Keratinocyte (primary cell): ENCODE results near the gene FHAD1. TPM values are rescaled to one million over a fixed set of nuclear protein-coding genes. Genes with fewer than 3 reads are reported as not detected.
A peak's percentile ranks its signal among the peaks of the same experiment; 100 is the strongest.

Experiments
- DNase-seq: peaks from one replicate; pipeline ENCODE4 v3.0.0-alpha.2; 2011; ENCODE audit warnings: low read depth, missing footprints, low spot score
- FAIRE-seq: peaks from 2 replicates; lab custom pipeline; 2011; peaks lifted over from hg19 to GRCh38; lab: Jason Lieb, UNC
- H2AFZ ChIP-seq: 2 replicates; pipeline ENCODE4 v1.6.0; 2012; ENCODE audit warnings: low read length, control low read depth, inconsistent platforms; ENCODE audit not compliant: control insufficient read depth
- H3K27ac ChIP-seq: 2 replicates; pipeline ENCODE4 v1.5.1; 2011; ENCODE audit warnings: low read length; ENCODE audit not compliant: control insufficient read depth, insufficient read depth
- H3K27me3 ChIP-seq: 3 replicates; pipeline ENCODE4 v1.6.0; 2011; ENCODE audit warnings: low read length; ENCODE audit not compliant: control insufficient read depth, insufficient read depth; ENCODE audit errors: extremely low read depth
- H3K36me3 ChIP-seq, 2 experiments: 2 replicates in 1 of 2; 3 replicates in 1 of 2; pipeline ENCODE4 v1.5.1; 2011; ENCODE audit warnings: low read length in 2 of 2, mild to moderate bottlenecking in 1 of 2; ENCODE audit not compliant: control insufficient read depth in 2 of 2, insufficient read depth in 2 of 2; ENCODE audit errors: extremely low read depth in 1 of 2
- H3K4me1 ChIP-seq: 3 replicates; pipeline ENCODE4 v1.5.1; 2011; ENCODE audit warnings: low read length; ENCODE audit not compliant: control insufficient read depth, insufficient read depth; ENCODE audit errors: extremely low read depth
- H3K4me2 ChIP-seq: 3 replicates; pipeline ENCODE4 v1.6.0; 2011; ENCODE audit warnings: low read depth, low read length; ENCODE audit not compliant: control insufficient read depth, insufficient read depth; ENCODE audit errors: extremely low read depth
- H3K4me3 ChIP-seq, 3 experiments: fragments of 200-600 bp in 1 of 3; sonication (generic) in 1 of 3; 2 replicates in 2 of 3; 3 replicates in 1 of 3; pipeline ENCODE4 v1.5.1; 2011 to 2016; ENCODE audit warnings: low read length in 3 of 3, mild to moderate bottlenecking in 3 of 3, control low read depth in 2 of 3, inconsistent platforms in 1 of 3, low read depth in 1 of 3, mixed read lengths in 1 of 3, mixed run types in 1 of 3, moderate library complexity in 1 of 3; ENCODE audit not compliant: control insufficient read depth in 2 of 3, insufficient read depth in 2 of 3; ENCODE audit errors: extremely low read depth in 1 of 3
- H3K79me2 ChIP-seq: 2 replicates; pipeline ENCODE4 v1.6.0; 2012; ENCODE audit warnings: low read length; ENCODE audit not compliant: control insufficient read depth, insufficient read depth
- H3K9ac ChIP-seq: 3 replicates; pipeline ENCODE4 v1.6.0; 2011; ENCODE audit warnings: low read length; ENCODE audit not compliant: control insufficient read depth, insufficient read depth; ENCODE audit errors: extremely low read depth
- H3K9me1 ChIP-seq: 3 replicates; pipeline ENCODE4 v1.6.0; 2011; ENCODE audit warnings: low read length; ENCODE audit not compliant: control insufficient read depth, insufficient read depth; ENCODE audit errors: extremely low read depth
- H3K9me3 ChIP-seq: 2 replicates; pipeline ENCODE4 v1.5.1; 2012; ENCODE audit warnings: low read depth, low read length; ENCODE audit not compliant: control insufficient read depth
- H4K20me1 ChIP-seq: 3 replicates; pipeline ENCODE4 v1.6.0; 2011; ENCODE audit warnings: low read length; ENCODE audit not compliant: control insufficient read depth, insufficient read depth; ENCODE audit errors: extremely low read depth
- CTCF ChIP-seq, 3 experiments: IDR thresholded peaks in 1 of 3; conservative IDR thresholded peaks in 1 of 3; optimal IDR thresholded peaks in 1 of 3; 2 replicates in 2 of 3; 3 replicates in 1 of 3; pipeline versions ENCODE3 to v1.5.1; 2011; ENCODE audit warnings: low read length in 3 of 3, mild to moderate bottlenecking in 3 of 3, moderate library complexity in 2 of 3, control low read depth in 1 of 3, inconsistent platforms in 1 of 3; ENCODE audit not compliant: insufficient read depth in 2 of 3; ENCODE audit errors: extremely low read depth in 1 of 3
- EZH2 ChIP-seq: IDR thresholded peaks from one replicate; pipeline ENCODE4 v1.6.1; 2012; ENCODE audit warnings: inconsistent platforms, mild to moderate bottlenecking, low read length, moderate library complexity
- dilution Hi-C: fragments of 300-500 bp; cut with MboI; formaldehyde crosslinking; loops from one replicate; pipeline ENCODE4 v1.7.0; 2020; ENCODE audit warnings: low sequenced_read_pairs; ENCODE audit not compliant: extremely low pct_ligation_motif_present
- polyA plus RNA-seq, 5 experiments: library from polyadenylated mRNA; depleted of rRNA in 3 of 5; stranded (reverse) in 3 of 5; stranded (forward) in 1 of 5; unstranded in 1 of 5; fragments of >200 nt; gene quantifications; 1 replicate in 1 of 5; 2 replicates in 3 of 5; 3 replicates in 1 of 5; pipeline versions ENCODE4 v1.2.1 to v1.2.3, GENCODE V29; 2011 to 2012; ENCODE audit warnings: missing spikeins in 2 of 5, low read depth in 1 of 5, low replicate concordance in 1 of 5

Gene FHAD1
- polyA plus RNA-seq, 1 donor (not counting 4 experiments of a cell fraction or from before 2014, with no cell fraction given): 0.09 TPM

- H4K20me1 ChIP-seq: no peaks in the 10 kb centered on the region
- H3K27ac ChIP-seq: no peak overlapping the region
- no peak for FAIRE-seq
- no peaks in the 10 kb centered on the region for H3K79me2 ChIP-seq
- H3K36me3 ChIP-seq: no peaks in the 10 kb centered on the region
- DNase-seq: no peak
- no peak overlapping the region for H3K9ac ChIP-seq
- H3K4me2 ChIP-seq: no peak overlapping the region
- no peak overlapping the region for H3K4me3 ChIP-seq
- TF ChIP-seq EZH2: no peak
- TF ChIP-seq CTCF (optimal IDR thresholded peaks at IDR 0.05 in 1 of 3, IDR thresholded peaks at IDR 0.05 in 1 of 3, conservative IDR thresholded peaks at IDR 0.05 in 1 of 3; ENCODE audit: extremely low read depth in 1 of 3, insufficient read depth in 2 of 3, low read length in 3 of 3): no peak
- H3K9me3 ChIP-seq: no peaks in the 10 kb centered on the region
- dilution Hi-C loops: no loop called here
- no peaks in the 10 kb centered on the region for H3K27me3 ChIP-seq
- no peak overlapping the region for H2AFZ ChIP-seq
- peaks cover 56% of the 10 kb centered on the region for H3K4me1 ChIP-seq
- no peaks in the 10 kb centered on the region for H3K9me1 ChIP-seq
Observed at GRCh38 chr1:15350551-15351200, 103.7 kb downstream of the FHAD1 start.

- peak; percentile 55 for FAIRE-seq
Observed at GRCh38 chr1:15351310-15351709, 104.3 kb downstream of the FHAD1 start.

More at GRCh38 chr1:15351310-15351709, 104.3 kb downstream of the FHAD1 start:
- Histone ChIP-seq H3K27ac (no peak overlapping the region), H3K4me1 (peaks cover 53% of the 10 kb centered on the region), H4K20me1 (no peaks in the 10 kb centered on the region), H3K27me3 (no peaks in the 10 kb centered on the region), H3K79me2 (no peaks in the 10 kb centered on the region), H3K4me3 (no peak overlapping the region), H2AFZ (no peak overlapping the region), H3K36me3 (no peaks in the 10 kb centered on the region), H3K9me1 (no peaks in the 10 kb centered on the region), H3K4me2 (no peak overlapping the region), H3K9me3 (no peaks in the 10 kb centered on the region), H3K9ac (no peak overlapping the region)
- DNase-seq: no peak
- TF ChIP-seq CTCF (optimal IDR thresholded peaks at IDR 0.05 in 1 of 3, IDR thresholded peaks at IDR 0.05 in 1 of 3, conservative IDR thresholded peaks at IDR 0.05 in 1 of 3; ENCODE audit: extremely low read depth in 1 of 3, insufficient read depth in 2 of 3, low read length in 3 of 3) (no peak), EZH2 (no peak)
- dilution Hi-C loops: no loop called here
